HG02571 (cell line): Measurements from ENCODE around the gene SLC6A3.

Experiments
- ATAC-seq: cut with Tn5 transposase; IDR thresholded peaks from one replicate; pipeline ENCODE4 v1.9.1; 2021; ENCODE audit warnings: mild to moderate bottlenecking, moderate library complexity; ENCODE audit not compliant: unreplicated experiment

SLC6A3 gene

GRCh38 chr5:1357946-1358725 lies 87.1 kb downstream of the SLC6A3 start:
- ATAC-seq: no peak

- ATAC-seq: no peak
Measured at GRCh38 chr5:1356873-1357787, 88.1 kb downstream of the SLC6A3 start.

GRCh38 chr5:1354576-1354975 lies 90.7 kb downstream of the SLC6A3 start:
- ATAC-seq: no peak

GRCh38 chr5:1352231-1353219 lies 92.7 kb downstream of the SLC6A3 start:
- no peak for ATAC-seq

- ATAC-seq: no peak
Measured at GRCh38 chr5:1351156-1351555, 94.1 kb downstream of the SLC6A3 start.

GRCh38 chr5:1349246-1349645 lies 96.0 kb downstream of the SLC6A3 start:
- no peak for ATAC-seq

- ATAC-seq: no peak
Measured at GRCh38 chr5:1348986-1349245, 96.3 kb downstream of the SLC6A3 start.

GRCh38 chr5:1347571-1347970 lies 97.7 kb downstream of the SLC6A3 start:
- no peak for ATAC-seq

GRCh38 chr5:1346627-1347440 lies 98.4 kb downstream of the SLC6A3 start:
- no peak for ATAC-seq

GRCh38 chr5:1345876-1346626 lies 99.2 kb downstream of the SLC6A3 start:
- no peak for ATAC-seq

GRCh38 chr5:1344975-1345838 lies 100.0 kb downstream of the SLC6A3 start, which contains the start of gene CLPTM1L:
CLPTM1L (minus strand) TSS chr5:1345099; CDS start chr5:1344841, 258 bp downstream.
- ATAC-seq: peak; percentile 67

- ATAC-seq: peak; percentile 21
Measured at GRCh38 chr5:1343931-1344901, 101.0 kb downstream of the SLC6A3 start.

GRCh38 chr5:1343315-1343751 lies 101.9 kb downstream of the SLC6A3 start:
- ATAC-seq: no peak
